ENCODE results near the gene TAS1R2. TPM values are rescaled to one million over a fixed set of nuclear protein-coding genes. Genes with fewer than 3 reads are reported as not detected.

TAS1R2 gene
- total and polyA plus RNA-seq, 2 of the 8 experiments (the other 6 are each of a cell fraction or from before 2014, with no cell fraction given) = not detected

DNA sequence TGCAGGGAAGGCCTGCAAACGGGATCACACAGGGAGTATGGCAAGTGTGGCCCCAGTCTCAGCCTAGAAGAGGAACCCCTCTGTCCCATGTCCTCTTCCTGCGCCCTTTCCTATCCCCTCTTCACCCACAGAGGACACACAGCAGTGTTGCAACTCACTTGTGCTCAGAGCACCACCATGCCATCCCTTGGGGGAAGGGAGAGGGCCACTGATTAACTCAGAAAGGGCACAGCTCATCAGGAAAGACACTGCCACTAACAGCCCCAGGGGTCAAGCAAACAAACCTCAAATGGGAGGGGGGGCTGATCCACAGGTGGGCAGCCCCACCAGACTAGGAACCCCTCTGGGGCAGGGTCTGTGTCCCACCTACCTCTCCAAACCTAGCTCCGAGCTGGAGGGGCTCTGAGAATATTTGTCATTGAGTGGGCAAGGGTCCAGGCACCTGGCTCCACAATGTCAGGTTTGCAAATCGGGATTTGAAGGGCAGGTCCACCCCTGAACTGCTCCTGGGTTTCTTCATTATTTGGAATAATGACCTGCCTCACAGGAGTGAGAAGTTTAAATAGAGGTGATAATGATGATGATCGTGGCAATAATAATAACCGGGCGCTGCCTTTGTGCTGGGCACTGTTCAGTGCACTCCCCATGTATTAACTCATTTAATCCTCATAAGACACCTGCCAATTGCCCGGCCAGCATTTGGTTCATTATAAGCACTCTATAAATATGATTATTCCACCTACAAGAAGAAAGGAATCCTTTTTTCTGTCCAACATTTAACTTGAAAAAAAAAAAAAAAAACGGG is 41.9 kb upstream of the TAS1R2 start:
- no peak overlapping the region for H2AK5ac ChIP-seq (ENCODE audit: low read depth, low read length)
- H2BK12ac ChIP-seq (ENCODE audit: low read depth, low read length) = no peak overlapping the region
- no peak overlapping the region for H2BK20ac ChIP-seq (ENCODE audit: low read length)
- no peak overlapping the region for H2BK5ac ChIP-seq (ENCODE audit: low read depth, low read length)
- peaks cover 6% of the 10 kb centered on the region; the same call in 1 of the 2 replicates for H3K23me2 ChIP-seq (ENCODE audit: low read depth, low read length)
- no peak overlapping the region for H3K18ac ChIP-seq (ENCODE audit: extremely low read depth, low read length)
- DNase-seq (ENCODE audit: low read depth in 1 of 2, low spot score in 2 of 2) = no peak
- no peaks in the 10 kb centered on the region for H3K79me2 ChIP-seq (ENCODE audit: control insufficient read depth in 1 of 2, insufficient read depth in 2 of 2, low read length in 2 of 2)
- no peak overlapping the region for H2BK120ac ChIP-seq (replicated peaks; ENCODE audit: low read depth, low read length)
- no peak overlapping the region for H3K27ac ChIP-seq (ENCODE audit: low read depth, low read length)
- H3K79me1 ChIP-seq (ENCODE audit: low read depth, low read length) = peaks cover 5% of the 10 kb centered on the region
- no peak overlapping the region for H3K56ac ChIP-seq (replicated peaks; ENCODE audit: insufficient read length, low read depth, low read length)
- WGBS, 2 experiments (ENCODE audit: extremely low coverage in 1 of 2, insufficient coverage in 1 of 2, insufficient read length in 1 of 2, insufficient replicate concordance in 2 of 2, low coverage in 1 of 2, low lambda C conversion rate in 2 of 2, missing lambda C conversion rate in 1 of 2) = 63% methylated on average over 9 of the region's 9 CpGs; no CpG with 5 or more reads in 1 of the 2 experiments
- no peak overlapping the region for H3K4ac ChIP-seq (replicated peaks; ENCODE audit: insufficient read length, low read depth, low read length)
- H3K23ac ChIP-seq (ENCODE audit: insufficient read length) = no peak overlapping the region
- no peaks in the 10 kb centered on the region for H3K36me3 ChIP-seq (ENCODE audit: control insufficient read depth in 2 of 4, insufficient read depth in 4 of 4, low read length in 3 of 4)
- no peak overlapping the region for H4K91ac ChIP-seq (replicated peaks; ENCODE audit: insufficient read length, low read length)
- no peak for FAIRE-seq
- H3K4me3 ChIP-seq (ENCODE audit: extremely low read depth in 1 of 4, insufficient read depth in 2 of 4, low read depth in 3 of 4, low read length in 4 of 4) = peak overlapping the region; percentile 91 to 96 (median 93)
- H3K14ac ChIP-seq (ENCODE audit: insufficient read length) = no peak overlapping the region
- no peak overlapping the region for H4K5ac ChIP-seq (ENCODE audit: insufficient read length, low read depth, low read length)
- ChIA-PET CTCF (ENCODE audit: partially characterized antibody) (interaction anchor here (0.8 to 5.1 kb wide), 7 partner anchors 8 to 304 kb away, joined by 3 to 31 read pairs (median 3); no protein-coding TSS in a partner anchor), POLR2A (ENCODE audit: partially characterized antibody) (interaction anchor here (1.4 to 1.9 kb wide), 2 partner anchors 10 to 12 kb away, joined by 3 to 11 read pairs; no protein-coding TSS in a partner anchor)
- H3K4me1 ChIP-seq (replicated peaks in 1 of 4; ENCODE audit: control insufficient read depth in 3 of 4, insufficient read depth in 4 of 4, low read length in 3 of 4) = peaks cover 0 to 3% (median 1%) of the 10 kb centered on the region in 4 experiments; a peak in 5 of 7 replicates
- H3K9me3 ChIP-seq (ENCODE audit: insufficient read depth in 2 of 2, low read depth in 1 of 2, low read length in 1 of 2) = no peaks in the 10 kb centered on the region
- no peak overlapping the region for H2BK15ac ChIP-seq (ENCODE audit: low read length)
- H4K8ac ChIP-seq (ENCODE audit: extremely low read depth, insufficient read depth, low read length) = no peak overlapping the region
- peaks cover 0 to 3% (median 0%) of the 10 kb centered on the region in 4 experiments; a peak in 4 of 7 replicates for H3K27me3 ChIP-seq (replicated peaks in 1 of 4; ENCODE audit: control insufficient read depth in 3 of 4, extremely low read depth in 1 of 4, insufficient read depth in 3 of 4, low read length in 3 of 4)
- H3K4me2 ChIP-seq (ENCODE audit: insufficient read depth in 1 of 2, low read depth in 2 of 2, low read length in 2 of 2) = peak overlapping the region; percentile 84 to 85
- H4K20me1 ChIP-seq (replicated peaks in 1 of 2; ENCODE audit: control insufficient read depth in 1 of 2, insufficient read depth in 2 of 2, low read length in 2 of 2) = peaks cover 2 to 4% of the 10 kb centered on the region in 2 experiments
- no peak overlapping the region for H2AFZ ChIP-seq (ENCODE audit: low read length)
- no peak overlapping the region; a peak in 3 of 7 replicates for H3K9ac ChIP-seq (replicated peaks in 1 of 4; ENCODE audit: extremely low read depth in 1 of 4, low read depth in 3 of 4, low read length in 3 of 4)
- no peak for TF ChIP-seq SP1 (IDR thresholded peaks at IDR 0.05; ENCODE audit: low read depth, low read length)
- TF ChIP-seq SAP30 (IDR thresholded peaks at IDR 0.05; ENCODE audit: insufficient read depth, insufficient replicate concordance, low read length) = no peak
- no peak for TF ChIP-seq NANOG (IDR thresholded peaks at IDR 0.05; ENCODE audit: insufficient read depth, low read depth, low read length, poor library complexity, severe bottlenecking)
- no peak for TF ChIP-seq TEAD4 (IDR thresholded peaks at IDR 0.05; ENCODE audit: low read depth, low read length)
- TF ChIP-seq KDM1A (IDR thresholded peaks at IDR 0.05; ENCODE audit: borderline replicate concordance, low read length) = no peak
- no peak for TF ChIP-seq TBP (IDR thresholded peaks at IDR 0.05; ENCODE audit: low read depth, low read length)
- no peak for TF ChIP-seq CEBPB (IDR thresholded peaks at IDR 0.05; ENCODE audit: low read depth, low read length)
- TF ChIP-seq, protein P1, sequence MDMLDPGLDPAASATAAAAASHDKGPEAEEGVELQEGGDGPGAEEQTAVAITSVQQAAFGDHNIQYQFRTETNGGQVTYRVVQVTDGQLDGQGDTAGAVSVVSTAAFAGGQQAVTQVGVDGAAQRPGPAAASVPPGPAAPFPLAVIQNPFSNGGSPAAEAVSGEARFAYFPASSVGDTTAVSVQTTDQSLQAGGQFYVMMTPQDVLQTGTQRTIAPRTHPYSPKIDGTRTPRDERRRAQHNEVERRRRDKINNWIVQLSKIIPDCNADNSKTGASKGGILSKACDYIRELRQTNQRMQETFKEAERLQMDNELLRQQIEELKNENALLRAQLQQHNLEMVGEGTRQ (IDR thresholded peaks at IDR 0.05; ENCODE audit: low read length) = no peak
- TF ChIP-seq PHF8 (conservative IDR thresholded peaks at IDR 0.05; ENCODE audit: low read depth, low read length) = no peak
- TF ChIP-seq SIN3A (conservative IDR thresholded peaks at IDR 0.05 in 1 of 2, IDR thresholded peaks at IDR 0.05 in 1 of 2; ENCODE audit: low read depth in 1 of 2, low read length in 2 of 2) = no peak
